Forelimb muscle (tissue), 1 donor: ENCODE results near the gene ACTR3C. TPM values are rescaled to one million over a fixed set of nuclear protein-coding genes. Genes with fewer than 3 reads are reported as not detected.

Experiments used
- DNase-seq: peaks from one replicate; pipeline ENCODE4 v3.0.0-alpha.2; 2013; ENCODE audit warnings: low read depth
- polyA plus RNA-seq: library from polyadenylated mRNA; unstranded; fragments of 120-200 nt; gene quantifications from one replicate; pipeline ENCODE4 v1.2.1, GENCODE V29; 2013; ENCODE audit not compliant: insufficient read length

Gene ACTR3C
- polyA plus RNA-seq, 1 donor, result 0.95 TPM

DNA sequence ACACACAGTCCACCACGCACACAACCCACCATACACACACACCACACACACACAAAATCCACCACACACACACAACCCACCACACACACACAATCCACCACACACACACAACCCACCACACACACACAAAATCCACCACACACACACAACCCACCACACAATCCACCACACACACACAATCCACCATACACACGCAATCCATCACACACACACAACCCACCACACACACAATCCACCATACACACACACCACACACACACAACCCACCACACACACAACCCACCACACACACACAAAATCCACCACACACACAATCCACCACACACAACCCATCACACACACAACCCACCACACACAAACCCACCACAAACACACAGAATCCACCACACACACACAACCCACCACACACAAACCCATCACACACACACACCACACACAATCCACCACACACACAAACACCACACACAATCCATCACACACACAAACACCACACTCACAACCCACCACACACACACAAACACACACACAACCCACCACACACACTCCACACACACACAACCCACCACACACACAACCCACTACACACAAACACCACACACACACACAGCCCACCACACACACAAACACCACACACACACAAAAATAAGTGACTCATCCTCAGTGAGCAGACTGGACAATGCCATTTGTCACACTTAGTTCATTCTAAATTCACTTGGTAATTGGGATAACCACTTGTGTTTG, 36.4 kb upstream of the ACTR3C start:
- no peak for DNase-seq

DNA sequence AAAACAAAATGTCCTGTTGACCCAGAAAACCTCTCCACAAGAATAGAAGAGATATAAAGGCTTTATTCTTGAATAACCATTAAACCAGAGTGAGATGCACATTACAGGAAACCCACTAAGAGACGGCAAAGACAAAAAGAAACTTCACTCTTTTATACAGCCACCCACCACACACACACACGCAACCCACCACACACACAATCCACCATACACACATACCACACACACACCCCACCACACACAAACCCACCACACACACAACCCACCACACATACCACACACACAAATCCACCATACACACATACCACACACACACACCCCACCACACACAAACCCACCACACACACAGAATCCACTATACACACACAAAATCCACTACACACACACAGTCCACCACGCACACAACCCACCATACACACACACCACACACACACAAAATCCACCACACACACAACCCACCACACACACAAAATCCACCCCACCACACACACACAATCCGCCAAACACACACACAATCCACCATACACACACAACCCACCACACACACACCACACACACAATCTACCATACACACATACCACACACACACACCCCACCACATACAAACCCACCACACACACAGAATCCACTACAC, 35.8 kb upstream of the ACTR3C start:
- no peak for DNase-seq

DNA sequence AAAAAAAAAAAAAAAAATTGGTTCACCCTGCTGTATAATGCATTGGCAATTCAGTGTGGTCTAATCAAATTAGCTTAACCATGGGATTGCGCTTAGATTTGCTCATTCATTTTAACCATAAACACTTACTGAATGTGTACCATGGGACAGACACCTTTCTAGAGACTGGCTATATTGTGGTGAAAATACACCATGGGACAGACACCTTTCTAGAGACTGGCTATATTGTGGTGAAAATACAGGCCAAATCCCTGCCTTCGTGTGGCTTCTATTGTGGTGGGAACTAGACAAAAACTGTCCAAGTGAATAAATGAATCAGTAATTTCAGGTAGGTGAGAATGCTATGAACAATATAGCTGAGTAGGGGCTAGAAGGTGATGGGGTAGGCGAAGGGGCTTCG, 35.1 kb upstream of the ACTR3C start:
- no peak for DNase-seq

DNA sequence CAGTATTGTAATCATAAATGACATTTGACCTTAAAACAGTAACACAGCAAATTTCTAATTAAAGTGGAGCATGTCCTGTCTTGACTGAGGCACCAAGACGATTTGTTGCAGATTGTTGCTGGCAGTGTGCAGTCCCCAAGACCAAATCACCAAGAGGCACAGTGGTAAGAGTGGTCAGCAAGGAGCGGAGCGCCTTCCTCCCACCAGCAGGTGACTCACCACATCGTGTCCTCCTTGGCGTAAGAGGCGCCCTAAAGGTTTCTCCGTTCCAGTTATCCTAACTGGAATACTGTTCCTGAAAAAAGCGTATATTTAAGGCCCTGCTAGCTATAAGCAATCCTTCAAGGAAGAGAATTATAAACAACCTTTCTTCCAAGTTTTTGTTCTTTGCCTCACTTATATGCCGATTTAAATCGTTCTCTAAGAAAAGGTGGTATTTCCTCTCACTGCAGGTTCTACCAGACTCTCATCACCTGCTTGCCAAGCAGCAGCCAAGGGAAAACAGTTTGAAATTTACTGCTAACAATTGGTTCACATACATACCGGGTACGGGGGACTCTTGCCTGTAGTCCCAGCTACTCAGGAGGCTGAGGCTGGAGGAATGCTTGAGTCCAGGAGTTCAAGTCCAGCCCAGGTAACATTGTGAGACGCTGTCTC, 34.6 kb upstream of the ACTR3C start:
- no peak for DNase-seq

DNA sequence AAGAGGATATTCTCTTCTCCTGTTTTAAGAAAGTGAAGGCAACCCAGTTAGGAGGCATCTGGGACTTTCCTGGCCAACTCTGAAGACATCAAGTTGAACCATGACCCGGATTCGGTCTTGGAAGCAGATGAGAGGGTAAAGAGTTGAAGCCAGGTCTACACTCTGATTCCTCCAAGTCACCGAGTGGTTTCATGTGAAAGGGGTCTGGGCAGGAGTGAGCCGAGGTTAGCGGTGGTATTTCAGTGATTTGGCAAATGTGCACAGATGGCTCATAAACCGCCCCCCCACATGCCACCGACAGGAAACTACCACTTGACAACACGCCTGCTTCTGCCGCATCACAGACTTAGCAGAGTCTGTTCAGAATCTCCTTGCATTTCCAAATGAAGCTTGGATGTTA, 33.9 kb upstream of the ACTR3C start:
- no peak for DNase-seq

DNA sequence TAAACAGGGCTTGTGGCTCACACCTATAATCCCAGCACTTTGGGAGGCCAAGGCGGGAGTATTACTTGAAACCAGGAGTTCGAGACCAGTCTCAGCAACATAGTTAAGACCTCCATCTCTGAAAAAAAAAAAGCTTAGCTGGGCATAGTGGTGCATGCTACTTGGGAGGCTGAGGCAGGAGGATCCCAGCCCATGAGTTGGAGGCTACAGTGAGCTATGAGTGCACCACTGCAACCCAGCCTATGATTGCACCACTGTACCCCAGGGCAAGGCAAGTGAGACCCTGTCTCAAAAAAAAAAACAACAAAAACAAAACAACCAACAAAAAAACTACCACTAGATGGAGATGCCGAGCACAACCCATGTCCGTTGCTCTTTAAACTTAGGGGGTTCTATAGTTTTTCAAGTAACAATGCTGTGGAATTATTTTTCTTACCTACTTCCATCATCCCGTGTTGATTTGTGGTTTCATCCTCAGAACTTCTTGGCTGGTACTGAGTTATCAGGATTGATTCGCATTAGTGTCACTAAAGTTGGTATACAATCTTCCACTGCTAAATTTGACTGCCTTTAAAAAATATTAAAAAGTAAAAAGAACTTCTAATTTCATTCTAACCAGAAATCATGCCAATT, 33.0 kb upstream of the ACTR3C start:
- no peak for DNase-seq

DNA sequence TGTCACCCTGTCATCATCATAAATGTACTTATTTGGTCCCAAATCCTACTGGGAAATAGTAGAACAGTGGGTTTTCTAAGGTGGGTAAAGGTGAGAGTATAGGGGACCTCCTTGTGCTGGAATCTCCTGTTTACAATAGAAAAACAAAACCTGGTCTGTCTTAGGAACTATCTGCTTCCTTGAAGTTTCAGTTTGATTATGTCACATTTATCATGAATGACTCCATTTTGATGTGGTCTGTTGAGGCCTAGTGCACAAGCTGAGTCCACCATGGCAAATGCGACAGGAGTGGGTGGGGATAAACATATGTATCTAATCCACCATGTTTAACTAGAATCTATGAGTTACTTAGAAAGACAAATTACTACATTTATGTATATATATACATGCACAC, 32.3 kb upstream of the ACTR3C start:
- DNase-seq, result no peak

DNA sequence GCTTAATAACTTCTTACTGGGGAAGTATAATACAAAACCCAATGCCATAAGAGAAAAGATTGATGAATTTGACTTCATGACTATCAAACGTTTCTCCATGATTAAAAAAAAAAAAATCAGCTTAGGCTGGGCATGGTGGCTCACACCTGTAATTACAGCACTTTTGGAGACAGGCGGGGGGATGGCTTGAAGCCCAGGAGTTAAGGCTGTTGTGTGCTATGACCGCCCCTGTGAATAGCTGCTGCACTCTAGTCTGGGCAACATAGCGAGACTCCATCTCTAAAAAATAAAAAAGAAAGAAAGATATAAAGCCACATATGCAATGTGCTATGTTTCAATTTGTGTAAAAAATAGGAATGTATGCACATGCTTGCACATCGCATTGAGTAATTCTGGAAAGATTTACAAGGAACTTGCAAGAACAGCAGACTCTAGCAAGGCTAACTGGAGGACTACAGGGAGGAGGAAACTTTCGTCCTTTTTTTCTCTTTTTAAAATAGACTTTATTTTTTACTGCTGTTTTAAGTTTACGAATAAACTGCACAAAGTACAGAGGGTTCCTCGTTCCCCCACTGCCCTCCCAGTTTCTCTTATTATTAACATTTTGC, 28.3 kb upstream of the ACTR3C start:
- DNase-seq, result no peak

DNA sequence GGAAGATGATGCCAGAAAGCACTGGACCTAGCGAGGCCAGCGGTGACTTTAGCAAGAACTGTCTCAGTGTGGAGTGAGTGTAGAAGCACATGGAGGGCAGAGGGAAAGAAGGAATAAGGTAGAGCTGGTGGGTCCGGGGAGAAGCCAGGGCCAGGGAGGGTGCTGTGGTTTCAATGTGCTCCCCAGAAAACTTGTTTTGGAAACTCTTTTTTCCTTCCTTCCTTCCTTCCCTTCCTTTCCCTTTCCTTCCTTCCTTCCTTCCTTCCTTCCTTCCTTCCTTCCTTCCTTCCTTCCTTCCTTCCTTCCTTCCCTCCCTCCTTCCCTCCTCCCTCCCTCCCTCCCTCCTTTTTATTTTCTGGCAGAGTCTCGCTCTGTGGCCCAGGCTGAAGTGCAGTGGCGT, 23.6 kb upstream of the ACTR3C start:
- no peak for DNase-seq

DNA sequence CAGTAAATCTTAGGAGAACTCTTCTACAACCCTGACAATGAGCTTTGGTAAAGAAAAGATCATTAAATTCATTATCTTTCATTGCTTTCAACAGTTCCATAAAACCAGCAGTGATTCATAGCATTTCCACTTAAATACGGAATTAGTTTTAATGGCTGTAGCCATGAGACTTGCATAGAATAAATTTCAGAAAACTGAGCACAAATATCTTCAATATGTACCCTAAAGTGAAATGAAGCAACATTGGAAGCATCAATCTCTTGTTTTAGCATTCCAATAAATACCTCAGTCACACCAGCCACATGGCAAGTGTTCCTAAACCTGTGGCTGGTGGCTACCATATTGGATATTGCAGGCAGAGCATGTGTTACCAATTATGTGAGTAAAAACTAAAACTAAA, 21.7 kb upstream of the ACTR3C start:
- DNase-seq, result no peak

DNA sequence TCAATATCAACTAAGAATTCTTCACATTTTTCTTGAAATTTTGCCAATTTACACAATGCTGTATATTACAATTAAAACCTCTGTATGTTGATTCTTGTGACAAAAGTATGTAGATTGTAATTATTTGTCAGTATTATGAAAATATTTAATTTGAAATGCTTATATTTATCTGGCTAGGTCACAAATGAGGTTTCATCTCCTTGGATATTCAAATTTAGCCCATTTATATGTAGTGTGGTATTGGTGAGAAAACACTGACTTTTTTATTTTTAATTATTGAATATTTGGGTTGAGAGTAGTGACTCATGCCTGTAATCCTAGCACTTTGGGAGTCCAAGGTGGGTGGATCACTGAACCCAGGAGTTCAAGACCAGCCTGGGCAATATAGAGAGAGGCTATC, 21.0 kb upstream of the ACTR3C start:
- DNase-seq, result no peak

DNA sequence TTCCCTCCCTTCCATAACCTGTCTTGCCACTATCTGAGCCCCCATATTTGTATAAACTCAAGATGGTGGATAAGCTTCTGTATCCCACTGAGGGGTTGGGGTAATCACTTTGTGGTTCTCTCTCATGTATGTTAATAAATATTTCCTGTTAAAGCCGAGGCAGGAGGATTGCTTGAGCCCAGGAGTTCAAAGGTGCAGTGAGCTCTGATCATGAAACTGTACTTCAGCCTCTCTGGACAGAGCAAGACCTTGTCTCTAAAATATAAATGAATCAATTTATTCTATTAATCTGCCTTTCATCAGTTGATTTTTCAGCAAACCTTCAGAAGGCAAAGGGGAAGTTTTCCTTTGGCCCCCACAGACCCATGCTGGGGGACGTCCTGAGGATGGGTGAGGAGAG, 19.9 kb upstream of the ACTR3C start:
- DNase-seq, result no peak

DNA sequence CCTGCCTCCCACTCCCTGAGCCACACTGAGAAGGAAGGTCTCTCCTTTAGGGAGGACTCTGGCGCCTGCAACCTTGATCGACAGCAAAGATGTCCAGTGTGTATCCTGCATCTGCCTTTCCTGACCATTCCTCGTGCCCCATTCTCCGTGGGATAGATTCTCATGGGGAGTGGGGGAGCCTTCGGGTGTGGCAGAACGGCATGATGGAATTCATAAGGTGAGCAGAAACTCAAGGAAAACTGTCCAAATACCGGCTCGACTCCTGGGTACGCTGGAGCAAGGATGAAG, 18.7 kb upstream of the ACTR3C start:
- DNase-seq, result no peak

DNA sequence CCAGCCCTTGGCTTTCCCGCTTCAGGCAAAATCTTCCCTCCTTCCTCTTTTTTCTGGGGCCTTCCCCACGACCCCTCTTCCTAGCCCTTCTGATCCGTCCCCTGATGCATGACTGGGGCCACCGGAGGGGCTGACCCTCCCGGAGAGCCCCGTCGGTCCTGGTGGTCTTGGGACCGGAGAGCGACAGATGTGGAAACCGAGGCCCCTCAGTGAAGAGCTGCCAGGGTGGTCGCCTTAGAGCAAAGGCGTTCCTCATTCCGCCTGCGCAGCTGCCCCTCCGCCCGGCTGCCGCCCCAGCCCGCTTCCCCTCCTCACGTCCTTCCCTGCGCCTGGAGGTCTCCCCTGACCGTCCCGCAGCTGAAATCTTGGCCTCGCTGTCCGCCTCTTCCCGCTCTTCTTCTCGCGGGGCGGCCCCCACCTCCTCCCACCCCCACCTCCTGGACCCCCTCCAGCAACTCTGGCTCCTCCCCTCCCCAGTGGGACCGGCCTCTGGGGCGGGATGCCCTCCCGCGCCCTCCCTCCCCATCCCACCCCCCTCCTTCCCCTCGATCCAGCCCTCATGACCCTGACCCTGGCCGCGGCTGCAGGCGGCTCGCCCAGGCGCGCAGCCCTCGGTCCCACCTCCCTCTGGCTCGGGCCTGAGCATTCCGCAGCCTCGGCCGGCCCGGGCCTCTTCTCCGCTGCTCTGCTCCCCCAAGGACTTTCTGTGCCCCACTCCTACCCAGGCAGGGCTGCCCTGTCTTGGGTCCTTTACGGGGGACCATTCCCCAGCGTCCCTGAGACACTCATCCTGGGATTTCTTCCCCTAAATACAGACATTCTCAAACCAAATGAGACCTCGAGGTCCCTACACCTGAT, 18.1 kb upstream of the ACTR3C start, which contains the start of gene RARRES2:
RARRES2 (minus strand) TSS at position 367 of the 858 bp plus-strand sequence. CDS start 1,020 bp downstream, outside the sequence.
- DNase-seq, result no peak

DNA sequence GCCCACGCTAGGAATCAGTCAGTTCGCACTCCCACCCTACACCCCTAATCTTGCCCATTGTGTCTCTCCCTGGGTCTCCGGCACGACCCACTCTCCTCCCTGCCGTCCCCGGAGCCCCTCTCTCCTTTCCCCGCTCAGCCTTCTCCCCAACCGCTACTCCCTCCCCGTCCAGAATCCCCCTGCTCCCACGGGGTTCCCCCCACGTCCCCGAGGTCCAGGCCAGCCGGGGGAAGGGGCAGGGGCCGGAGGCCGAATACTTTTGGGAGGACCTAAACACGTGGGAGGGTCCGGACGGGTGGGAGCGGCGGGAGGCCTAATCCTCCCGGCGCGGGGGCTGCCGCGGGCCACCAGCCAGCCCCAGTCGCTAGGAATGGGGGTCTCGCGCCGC, 17.5 kb upstream of the ACTR3C start:
- no peak for DNase-seq

DNA sequence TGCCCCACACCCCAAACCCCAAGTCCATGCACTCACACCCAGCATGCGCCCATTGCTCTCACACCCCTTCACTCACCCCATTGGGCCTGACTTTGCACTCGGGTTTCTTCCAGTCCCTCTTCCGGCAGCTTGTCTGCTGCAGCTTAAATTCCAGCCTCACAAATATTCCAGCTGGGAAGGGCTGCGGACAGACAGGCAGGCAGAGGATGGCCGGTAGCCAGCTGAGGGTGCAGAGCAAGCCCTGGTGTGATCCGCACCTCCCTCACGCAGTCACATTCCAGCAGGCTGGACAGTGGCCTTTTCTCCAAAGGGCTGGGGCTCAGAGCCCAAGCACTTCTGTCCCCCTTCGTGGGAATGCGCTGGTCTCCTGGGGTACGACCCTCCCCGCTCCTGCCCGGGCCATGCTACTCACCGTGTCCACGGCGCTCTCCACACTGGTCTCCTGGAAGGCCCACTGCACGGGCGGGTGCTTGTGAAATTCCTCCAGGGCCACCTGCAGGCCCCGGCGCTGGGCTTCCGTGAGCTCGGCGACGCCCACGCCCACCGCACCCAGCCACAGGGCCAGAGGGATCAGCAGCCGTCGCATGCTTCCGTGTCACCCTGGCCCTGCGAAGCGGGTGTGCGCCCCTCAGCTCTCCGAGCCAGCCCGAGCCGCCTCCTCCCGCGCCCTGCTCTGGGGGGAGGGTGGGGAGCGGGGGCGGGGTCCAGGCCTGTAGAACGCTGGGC, 16.8 kb upstream of the ACTR3C start:
- no peak for DNase-seq

DNA sequence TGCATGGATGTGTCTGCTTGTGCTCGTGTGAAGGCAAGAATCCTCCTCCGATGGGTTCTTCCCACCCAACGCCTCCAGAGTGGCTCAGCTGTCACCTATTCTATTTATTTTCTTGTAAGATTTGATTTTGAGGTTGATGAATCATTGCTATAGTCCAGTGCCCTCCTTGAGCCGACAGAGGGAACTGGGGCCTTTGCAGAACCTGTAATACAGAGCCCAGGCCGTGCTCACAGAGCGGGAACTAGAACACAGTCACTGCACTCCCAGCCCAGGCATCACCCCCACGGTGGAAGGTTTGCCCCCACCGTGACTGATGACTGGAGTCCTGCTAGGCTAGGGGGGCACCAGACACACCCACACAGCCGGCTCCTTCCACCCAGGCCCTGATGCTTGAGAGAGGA, 16.1 kb upstream of the ACTR3C start:
- no peak for DNase-seq

DNA sequence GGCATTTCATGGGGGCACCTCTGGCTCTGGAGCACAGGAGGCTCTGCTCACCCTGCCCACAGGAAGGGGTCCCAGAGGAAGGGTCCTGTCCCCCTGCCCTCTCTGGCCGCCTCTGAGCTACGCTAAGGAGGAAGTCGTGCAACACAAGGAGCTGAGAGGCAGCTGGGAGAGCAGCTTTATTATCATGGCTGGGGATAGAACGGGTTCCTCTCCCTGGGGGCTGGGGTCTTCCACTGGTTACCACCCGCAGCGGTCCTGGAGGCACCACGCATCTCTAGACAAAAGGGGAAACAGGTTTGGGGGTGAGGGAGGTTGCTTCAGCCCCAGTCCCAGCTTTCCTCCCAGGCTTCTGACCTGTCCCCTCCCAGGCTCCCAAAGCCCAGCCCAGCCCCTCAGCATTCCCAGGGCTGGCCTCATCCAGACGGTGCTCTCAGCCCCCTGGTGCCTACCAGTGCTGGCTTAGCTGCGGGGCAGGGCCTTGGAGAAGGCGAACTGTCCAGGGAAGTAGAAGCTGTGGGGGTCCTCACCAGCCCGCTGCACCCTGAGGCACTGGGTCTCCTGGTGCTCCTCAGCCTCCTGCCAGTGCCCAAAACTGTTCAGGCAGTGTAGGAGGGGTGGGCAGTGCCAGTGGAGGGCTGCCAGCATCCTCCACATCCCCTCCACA, 15.0 kb upstream of the ACTR3C start:
- DNase-seq, result no peak

DNA sequence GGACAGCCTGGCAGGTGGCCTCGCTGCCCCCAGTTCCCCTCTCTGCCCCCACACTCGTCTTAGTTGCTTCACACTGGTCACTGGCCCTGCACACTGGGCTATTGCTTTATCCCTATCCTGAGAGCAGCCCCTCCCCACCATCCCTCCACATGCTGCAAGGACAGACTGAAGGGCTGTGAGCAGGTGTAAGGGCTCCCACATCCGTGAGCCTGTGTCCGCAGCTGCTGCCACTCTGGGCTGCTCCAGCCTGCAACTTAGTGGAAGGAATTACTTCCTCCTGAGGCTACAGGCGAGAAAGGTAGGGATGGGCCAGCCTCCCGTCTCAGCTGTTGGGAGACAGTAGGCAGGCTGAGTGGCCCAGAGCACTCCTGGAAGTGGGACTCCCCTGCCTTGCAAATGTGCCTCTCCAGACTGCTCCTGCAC, 14.3 kb upstream of the ACTR3C start:
- no peak for DNase-seq

DNA sequence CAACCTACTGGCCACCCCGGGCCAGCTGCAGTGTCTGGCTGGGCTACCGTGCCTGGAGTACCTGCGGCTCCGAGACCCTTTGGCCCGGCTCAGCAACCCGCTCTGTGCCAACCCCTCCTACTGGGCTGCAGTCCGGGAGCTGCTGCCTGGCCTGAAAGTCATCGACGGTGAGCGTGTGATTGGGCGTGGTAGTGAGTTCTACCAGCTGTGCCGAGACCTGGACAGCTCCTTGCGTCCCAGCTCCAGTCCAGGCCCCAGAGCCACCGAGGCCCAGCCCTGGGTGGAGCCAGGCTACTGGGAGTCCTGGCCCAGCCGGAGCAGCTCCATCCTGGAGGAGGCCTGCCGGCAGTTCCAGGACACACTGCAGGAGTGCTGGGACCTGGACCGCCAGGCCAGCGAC, 13.8 kb upstream of the ACTR3C start:
- no peak for DNase-seq
